SH-SY5Y (cell line): Measurements from ENCODE around the gene COBL.

Experiments
- GATA2 ChIP-seq: IDR thresholded peaks from 2 replicates; pipeline ENCODE4 v1.6.1; 2011; ENCODE audit warnings: mild to moderate bottlenecking, low read depth, low read length
- GATA3 ChIP-seq: IDR thresholded peaks from 2 replicates; pipeline ENCODE4 v1.6.1; 2011; ENCODE audit warnings: low read depth, mild to moderate bottlenecking, low read length, moderate library complexity

DNA sequence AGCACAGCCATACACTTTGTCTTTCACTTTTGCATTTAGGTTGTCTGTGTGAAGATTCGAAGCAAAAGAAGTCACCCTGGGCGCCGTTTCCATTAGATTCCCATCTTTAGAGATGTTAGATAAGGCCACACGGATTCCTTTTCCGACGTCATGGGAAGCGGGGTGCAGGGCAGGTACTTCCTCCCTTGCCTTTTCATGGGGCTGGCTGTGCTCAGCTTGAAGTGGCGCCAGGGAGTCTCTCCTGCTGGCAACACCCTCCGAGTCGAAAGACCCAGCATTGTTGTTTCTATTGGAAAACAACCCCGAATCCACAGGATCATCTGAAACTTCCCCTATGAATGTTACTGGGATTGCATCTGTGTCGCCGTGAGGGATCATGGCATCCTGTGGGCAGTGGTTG lies 287.5 kb downstream of the COBL start:
- no peak for TF ChIP-seq GATA3
- TF ChIP-seq GATA2 = no peak
